Midbrain (tissue), 1 donor: ENCODE results near the gene MACF1.

Experiments used
- DNase-seq: peaks from one replicate; lab custom pipeline; 2025; lab: John Stamatoyannopoulos, UW

The MACF1 gene

DNA sequence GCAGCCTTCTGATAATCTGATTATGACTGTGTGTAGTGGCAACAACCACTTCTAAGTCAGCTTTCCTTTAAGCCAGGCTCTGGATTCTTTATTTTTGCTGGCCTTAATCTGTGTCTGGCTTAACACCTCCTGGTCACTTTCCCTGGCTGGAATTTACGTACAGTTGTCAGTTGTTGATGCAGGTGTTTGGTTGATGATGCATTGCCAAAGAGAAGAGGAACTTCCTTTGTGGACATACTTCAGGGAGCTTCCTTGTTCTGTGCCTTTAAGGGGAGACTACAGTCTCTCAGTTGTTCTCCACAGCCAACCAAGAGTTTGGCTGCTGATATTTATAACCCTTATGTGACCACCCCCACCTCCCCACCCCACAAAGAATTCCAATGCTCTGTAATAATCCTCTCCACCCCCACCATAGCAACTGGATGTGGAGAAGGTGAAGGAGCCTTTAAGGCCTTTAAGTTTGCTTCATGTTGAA lies 190.9 kb downstream of the MACF1 start:
- DNase-seq = no peak

DNA sequence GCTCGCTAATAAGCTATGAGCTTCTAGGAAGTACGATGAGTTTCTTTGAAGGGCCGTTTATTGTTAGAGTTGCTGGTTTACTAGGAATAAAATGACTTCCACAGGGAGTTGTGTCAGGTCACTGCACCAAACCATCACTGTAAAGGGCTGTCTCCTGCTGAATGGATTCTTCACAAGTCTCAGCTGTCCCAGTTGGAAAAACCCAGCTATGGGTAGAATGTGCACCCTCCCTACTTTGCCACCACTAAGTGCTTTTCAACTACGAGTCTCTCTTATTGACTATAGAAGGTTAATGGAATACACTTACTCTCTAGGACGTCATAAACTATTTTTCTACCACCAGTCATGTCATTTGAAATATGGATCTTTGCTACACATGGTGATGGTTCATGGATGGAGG lies 192.2 kb downstream of the MACF1 start:
- no peak for DNase-seq

DNA sequence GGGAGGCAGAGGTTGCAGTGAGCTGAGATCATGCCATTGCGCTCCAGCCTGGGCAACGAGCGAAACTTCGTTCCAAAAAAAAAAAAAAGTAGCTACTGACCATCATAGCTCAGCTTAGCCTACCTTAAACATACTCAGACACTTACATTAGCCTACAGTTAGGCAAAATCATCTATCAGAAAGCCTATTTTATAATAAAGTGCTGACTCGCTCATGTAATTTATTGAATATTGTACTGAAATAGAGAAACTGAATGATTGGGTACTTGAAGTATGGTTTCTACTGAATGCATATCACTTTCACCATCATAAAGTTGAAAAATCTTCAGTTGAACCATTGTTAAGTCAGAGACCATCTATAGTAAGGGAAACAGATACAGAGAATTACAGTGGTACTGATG lies 193.0 kb downstream of the MACF1 start:
- DNase-seq = no peak

DNA sequence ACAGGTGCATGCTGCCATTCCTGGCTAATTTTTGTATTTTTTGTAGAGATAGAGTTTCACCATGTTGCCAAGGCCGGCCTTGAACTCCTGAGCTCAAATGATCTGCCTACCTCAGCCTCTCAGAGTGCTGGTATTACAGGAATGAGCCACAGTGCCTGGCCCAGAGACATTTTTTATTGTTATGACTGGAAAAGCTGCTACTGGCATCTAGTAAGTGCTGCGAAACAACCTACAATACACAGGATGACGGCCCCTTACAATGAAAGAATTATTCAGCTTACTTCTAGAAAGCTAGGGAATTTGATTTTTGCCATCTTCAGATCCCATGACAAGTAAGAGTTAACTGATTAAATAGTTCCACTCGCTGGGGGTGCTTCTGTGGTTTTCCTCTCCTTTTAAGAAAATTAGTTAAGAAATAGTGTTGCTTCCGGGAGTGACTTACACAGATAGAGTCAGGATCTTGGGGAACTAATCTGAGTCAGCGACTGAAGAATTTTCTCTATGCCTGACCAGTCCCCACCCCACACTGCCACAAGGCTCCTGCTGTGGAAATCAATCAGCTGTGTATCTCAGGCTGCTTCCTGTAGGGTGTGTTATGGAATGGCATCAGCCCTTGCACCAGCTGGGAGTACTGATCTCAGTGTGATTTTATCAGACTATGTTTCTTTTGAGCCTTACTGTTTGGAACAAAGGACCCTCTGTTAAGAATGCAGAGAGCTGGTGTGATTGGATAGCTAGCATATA lies 194.0 kb downstream of the MACF1 start:
- no peak for DNase-seq

DNA sequence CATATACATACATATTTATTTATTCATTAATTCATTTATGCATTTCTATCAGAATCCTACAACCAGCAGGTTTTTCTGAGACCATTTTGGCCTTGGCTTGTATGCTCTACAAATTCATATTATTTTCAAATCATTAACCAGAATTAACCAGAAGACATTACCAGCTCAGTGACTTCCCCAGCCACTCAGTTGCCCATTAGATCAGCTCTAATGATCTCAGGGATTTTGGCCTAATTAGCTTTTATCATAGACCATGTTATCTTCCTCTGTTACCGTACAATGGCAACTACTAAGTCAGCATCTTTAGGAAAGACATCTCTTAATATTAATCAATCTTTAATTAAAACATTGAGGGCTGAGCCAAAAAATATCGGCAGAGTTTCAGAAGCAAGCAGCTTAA lies 196.6 kb downstream of the MACF1 start:
- no peak for DNase-seq

DNA sequence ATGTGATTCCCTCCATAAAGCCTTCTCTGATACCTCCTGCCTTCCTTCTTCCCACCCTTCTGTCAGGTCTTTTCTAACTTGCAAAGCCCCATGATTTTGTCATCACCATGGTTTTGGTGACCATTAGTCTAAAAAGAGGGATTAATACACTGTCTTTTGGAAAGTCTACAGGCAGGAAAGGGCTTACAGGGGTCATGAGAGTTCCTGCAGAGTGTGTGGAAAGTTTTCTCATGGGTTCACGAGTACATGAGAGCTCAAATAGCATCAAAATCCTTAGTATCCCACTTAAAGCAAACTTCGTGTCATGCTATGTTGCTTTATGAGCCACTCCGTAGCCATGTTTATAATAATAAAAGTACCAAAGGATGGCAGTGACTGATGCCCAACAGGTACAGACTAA lies 200.4 kb downstream of the MACF1 start:
- no peak for DNase-seq

DNA sequence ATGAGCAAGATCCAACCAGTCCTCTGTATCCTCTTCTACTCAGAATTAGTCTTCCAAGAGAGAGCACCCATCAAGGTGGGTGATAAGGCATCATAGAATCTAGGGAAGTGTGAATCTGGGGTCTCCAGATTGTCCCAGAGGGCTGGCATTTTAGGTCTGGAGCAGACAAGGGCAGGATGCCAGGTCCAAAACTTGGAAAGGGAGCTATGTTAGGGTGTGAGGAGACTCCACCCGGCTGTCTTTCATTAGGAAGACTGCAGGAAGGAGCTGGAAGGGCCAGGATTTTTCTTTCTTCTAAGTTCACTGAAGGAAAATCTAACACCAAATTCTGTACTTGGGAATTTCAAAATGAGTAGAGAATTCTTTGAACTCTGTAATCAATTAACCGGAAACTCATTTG lies 200.9 kb downstream of the MACF1 start:
- no peak for DNase-seq

DNA sequence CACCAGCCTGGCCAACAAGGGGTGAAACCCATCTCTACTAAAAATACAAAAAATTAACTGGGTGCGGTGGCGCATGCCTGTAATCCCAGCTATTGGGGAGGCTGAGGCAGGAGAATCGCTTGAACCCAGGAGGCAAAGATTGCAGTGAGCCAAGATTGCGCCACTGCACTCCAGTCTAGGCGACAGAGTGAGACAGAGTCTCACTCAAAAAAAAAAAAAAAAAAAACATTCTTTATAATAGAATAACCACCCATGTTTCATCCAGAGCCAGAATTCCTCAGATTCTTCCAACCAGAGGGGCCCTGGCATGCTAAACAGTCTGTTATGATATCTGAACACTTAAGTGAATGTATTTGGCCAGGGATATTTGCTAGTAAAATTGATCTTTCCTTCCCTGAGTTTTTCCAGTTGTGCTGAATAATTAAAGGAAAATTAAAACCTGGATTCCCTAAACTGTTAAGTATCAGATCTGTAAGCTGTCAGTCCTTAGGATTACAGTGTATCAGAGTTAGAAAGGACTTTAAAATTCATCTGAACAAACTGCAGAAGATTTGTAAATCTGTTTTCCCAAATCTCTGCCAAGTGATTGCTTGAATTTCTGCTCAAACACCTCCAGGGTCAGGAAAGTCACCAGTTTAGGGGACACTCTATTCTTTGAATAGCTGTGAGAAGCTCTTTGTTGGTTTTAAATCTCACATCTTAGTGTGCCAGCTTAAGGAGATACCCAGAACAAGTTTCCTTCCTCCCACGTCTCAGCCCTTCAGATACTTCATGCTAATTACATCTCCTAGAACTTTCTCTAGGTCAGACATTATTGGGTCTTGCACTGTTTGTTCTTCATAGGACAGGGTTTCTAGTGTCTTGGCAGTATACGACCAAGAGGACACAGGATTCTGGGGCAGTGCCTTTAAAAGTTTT lies 202.3 kb downstream of the MACF1 start:
- no peak for DNase-seq

DNA sequence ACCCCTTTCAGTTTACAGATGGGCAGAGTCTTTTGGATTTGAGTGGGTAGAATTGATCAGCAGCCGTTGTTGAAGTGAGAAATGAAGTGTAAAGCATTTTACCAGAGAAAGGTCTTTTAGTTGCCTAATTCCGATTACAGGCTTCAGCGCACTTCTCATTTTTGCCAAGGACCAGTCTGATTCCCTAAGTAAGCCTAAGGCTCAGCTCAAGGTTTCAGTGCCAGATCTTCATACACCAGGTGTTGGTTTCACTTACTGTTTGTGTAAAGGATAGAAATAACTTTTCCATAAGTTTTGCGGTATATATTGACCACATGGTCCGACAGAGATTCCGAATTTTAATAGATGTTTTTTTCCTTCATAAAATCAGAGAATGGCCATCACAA lies 203.0 kb downstream of the MACF1 start:
- DNase-seq = no peak

DNA sequence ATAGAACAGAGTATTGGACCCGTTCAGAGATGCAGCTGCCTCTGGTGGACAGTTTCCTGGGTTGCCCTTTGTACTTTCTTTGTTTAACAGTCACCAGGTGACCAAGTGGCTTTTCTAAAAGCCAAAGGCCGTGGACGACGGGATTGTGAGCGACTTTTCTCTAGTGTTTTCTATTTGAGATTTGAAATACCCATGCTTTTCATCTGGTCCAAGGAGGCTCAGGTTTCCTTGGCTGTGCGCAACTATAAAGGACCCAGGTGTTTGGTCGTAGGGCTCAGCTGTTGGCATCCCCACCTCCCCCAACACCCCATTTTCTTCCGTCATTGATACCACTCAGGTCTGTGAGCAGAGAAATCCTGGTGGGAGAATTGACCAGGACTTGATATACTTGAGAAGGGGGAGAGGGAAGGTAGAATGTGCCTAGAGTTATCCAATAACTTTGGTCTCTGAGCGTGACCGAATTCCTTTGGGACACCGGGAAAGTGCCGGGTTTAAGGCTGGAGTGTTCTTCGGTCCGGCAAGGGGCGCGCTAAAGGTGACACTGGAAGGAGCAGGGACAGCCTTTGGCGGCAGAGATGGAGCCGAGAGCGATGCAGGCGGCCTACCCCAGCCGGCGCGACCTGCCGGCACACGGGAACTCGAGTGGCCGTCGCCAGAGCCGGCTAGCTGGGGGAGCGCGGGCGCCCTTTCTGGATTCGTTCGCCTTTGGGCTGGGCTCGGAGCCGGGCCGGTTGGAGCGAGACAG lies 203.6 kb downstream of the MACF1 start:
- peak; percentile 38 for DNase-seq

DNA sequence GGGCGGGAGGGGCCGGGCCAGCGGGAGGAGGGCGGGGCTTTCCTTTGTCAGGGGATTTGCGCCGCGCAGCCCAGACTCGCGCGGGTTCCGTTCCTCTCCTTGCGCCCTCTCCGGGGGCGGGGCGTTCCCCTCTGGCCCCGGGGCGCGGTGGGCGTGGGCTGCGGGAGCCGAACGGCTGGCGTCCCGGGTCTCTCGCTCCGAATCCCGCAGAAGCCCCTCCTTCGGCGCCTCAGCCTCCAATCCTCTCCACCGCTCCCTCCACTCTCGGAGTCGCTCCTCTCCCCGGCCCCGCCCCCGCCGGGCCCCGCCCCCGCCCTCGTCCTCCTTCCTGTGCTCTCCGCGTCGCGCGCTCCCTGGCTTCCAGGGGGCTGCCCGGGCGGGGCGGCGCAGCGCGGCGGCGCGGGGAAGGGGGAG lies 204.2 kb downstream of the MACF1 start:
- peak; percentile 95 for DNase-seq

DNA sequence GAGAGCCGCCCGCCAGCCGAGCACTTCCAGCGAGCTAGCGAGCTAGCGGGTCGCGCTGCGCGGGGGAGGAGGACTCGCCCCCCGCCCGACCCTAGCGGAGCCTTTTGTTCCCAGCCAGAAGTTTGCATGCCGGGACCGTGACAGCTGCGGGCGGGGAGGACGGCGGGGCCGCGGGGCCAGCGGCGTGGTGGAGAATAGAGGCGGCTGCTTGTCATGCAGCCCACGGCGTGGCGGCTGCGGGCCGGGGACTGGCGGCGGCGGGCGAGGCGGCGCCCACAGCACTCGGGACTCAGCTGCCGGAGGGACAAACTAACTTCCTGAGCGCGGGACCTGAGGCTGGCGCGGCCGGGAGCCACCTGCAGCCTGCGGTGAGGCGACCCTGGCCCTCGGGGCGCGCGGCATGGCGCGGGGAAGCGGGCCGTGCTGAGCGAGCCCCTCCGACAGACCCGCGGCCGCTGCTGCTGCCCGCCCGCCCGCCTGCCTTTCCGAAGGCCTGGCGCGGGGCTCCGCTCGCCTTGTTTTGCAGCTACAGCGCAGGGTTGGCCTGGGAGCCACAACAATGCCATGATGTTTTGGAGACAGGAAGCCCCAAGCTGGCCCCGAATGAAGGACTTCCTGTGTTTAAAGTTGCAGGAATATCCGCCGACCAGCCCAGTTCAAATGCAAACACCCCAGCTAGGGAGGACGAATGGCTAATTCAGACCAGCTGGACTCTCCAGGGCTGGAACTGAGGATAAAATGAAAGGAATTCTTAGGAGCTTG lies 204.7 kb downstream of the MACF1 start:
- DNase-seq = peak; percentile 85

DNA sequence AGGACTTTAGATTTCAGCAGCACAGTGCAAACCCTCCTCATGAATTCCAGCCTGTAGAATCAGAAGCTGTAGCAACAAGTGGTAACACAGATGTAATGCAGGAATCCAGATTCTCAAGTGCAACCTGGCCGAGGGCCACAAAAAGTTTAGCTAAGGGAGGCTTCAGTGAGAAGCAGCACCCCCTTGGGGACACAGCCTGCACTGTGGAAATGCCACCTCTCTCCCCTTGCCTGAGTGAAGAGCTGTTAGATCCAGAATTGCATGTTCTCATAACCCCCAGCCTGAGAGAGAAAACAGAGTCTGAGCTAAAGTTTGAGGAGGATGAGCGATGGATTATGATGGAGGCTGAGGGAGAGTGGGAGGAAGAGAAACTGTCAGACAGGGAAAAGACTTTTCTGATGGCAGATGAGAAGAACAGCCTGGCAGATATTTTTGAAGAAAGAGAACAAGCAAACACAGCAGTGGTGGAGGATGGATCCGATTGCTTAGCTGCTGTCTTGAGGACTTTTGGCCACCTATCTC lies 206.5 kb downstream of the MACF1 start:
- peak; percentile 41 for DNase-seq

DNA sequence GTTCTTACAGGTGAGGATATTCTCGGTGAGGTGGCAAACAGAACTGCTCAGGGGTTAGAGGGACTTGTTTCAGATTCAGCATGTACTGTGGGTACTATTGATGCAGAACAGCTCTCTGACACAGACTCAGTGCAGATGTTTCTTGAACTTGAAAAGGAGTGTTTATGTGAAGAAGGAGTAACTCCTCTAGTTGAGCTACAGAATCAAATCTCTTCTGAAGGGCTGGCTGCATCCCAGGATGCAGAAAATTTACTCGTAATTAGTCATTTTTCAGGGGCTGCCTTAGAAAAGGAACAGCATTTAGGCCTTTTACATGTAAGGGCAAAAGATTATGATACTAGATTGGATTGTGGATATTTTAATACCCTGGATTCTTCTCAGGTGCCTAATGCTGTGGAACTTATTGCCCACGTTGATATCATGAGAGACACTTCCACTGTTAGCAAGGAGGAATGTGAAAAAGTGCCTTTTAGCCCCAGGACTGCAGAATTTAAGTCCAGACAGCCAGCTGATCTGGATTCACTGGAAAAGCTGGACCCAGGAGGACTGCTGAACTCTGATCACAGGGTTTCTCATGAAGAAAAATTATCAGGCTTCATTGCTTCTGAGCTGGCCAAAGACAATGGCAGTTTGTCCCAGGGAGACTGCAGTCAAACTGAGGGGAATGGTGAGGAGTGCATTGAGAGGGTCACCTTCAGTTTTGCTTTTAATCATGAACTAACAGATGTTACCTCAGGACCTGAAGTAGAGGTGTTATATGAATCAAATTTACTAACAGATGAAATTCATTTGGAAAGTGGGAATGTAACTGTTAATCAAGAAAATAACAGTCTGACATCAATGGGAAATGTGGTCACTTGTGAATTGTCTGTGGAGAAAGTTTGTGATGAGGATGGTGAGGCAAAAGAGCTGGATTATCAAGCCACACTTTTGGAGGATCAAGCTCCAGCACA lies 207.3 kb downstream of the MACF1 start:
- no peak for DNase-seq

DNA sequence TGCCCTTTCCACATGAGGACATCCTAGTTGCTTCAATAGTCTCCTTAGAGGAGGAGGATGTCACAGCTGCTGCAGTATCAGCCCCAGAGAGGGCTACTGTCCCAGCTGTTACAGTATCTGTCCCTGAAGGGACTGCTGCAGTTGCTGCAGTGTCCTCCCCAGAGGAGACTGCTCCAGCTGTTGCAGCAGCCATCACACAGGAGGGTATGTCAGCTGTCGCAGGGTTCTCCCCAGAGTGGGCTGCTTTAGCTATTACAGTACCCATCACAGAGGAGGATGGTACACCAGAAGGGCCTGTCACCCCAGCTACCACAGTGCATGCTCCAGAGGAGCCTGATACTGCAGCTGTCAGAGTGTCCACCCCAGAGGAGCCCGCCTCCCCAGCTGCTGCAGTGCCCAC lies 208.4 kb downstream of the MACF1 start:
- DNase-seq = no peak

DNA sequence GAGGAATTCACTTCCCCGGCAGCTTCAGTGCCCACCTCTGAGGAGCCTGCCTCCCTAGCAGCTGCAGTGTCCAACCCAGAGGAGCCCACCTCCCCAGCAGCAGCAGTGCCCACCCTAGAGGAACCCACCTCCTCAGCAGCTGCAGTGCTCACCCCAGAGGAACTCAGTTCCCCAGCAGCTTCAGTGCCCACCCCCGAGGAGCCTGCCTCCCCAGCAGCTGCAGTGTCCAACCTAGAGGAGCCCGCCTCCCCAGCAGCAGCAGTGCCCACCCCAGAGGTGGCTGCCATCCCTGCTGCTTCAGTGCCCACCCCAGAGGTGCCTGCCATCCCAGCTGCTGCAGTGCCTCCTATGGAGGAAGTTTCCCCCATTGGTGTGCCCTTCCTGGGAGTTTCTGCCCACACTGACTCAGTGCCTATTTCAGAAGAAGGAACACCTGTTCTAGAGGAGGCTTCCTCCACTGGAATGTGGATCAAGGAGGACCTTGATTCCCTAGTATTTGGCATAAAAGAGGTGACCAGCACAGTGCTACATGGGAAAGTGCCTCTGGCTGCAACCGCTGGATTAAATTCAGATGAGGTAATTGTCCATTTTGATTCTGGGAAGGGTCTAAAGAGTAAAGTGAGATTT lies 209.5 kb downstream of the MACF1 start:
- no peak for DNase-seq

DNA sequence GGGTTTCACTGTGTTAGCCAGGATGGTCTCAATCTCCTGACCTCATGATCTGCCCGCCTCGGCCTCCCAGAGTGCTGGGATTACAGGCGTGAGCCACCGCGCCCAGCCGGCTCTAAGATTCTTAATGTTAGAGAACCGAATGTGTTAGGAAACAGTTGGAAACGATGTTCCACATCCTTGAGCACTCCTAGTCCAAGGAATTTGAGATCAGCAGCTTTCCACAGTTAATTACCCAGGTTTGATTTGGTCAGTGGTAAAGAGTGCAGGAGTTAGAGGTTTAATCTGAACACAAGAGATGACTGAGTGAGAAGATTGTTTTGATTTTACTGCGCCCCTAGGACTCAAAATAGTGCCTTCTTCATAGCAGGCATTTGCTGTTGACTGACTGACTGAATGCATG lies 211.1 kb downstream of the MACF1 start:
- DNase-seq = no peak

DNA sequence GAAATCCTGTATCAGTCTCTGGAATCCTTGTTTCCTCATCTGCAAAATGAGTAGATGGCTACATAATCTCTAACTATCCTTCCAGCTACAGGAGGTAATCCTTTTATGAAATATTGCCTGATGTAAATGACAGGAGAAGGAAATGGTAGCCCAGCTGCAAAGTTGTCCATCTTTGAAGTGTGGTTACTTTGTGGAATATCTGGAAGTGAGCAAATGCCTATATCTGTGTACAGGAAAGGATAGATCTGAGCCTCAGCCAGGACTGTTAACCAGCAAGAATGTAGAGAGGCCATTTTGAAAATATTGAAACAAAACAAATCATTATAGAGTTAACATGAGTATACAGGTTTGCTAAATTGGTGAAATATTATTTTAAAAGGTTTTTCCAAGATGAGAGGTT lies 212.1 kb downstream of the MACF1 start:
- no peak for DNase-seq

DNA sequence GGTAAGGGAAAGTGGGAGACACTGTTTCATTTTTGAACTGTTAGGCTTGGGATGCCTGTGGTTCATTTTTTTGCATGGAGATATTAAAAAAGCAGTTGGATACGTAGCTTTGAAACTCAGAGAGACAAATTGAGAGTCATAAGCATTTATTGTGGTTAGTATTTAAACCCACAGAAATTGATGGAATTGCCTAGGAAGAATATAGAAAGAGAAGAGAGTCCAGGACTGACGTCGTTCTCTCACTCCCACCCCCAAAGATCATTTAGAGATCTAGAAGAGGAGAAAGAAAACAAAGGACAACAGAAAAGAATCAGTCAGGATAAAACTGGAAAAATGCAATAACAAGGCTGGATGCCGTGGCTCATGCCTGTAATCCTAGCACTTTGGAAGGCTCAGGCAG lies 213.7 kb downstream of the MACF1 start:
- no peak for DNase-seq

DNA sequence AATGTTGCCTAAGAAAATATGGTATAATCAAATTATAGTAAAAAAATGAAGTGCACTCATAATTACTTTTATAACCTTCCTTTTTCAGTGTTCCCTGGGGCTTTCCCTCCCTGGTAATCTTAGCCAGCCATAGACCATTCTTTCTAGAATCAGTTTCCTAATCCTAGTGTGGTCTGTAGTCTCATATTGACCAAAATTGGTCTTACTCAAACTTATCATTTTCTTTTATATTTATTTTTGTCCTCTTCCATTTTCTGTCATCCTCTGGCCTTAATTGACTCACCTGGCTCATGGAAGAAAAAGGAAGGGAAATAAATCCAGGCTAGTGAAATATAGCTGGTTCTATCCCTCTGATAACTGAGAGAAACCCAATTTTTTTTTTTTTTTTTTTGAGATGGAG lies 216.0 kb downstream of the MACF1 start:
- no peak for DNase-seq
